ENCODE results near the gene DEPDC7. TPM values are rescaled to one million over a fixed set of nuclear protein-coding genes. Genes with fewer than 3 reads are reported as not detected.

Gene DEPDC7
- total and polyA plus RNA-seq, 2 of the 8 experiments (the other 6 are each of a cell fraction or from before 2014, with no cell fraction given): 3.1 to 7.6 TPM

DNA sequence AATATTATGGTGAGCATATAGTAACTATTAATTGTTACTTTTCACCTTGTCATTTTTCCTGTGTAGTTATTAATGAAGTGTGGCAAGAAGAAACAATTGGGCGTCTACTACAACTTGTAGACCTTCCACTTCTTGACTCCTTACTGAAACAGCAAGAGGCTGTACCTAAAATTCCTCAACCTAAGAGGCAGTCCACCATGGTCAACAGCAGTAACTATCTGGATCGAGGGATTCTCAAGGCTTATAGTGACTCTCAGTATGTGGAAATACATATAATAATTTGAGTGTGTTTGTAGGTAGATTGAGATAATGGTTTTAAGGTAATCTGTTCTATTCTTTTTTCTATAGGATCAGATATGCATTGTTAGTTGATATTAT, 12.8 kb downstream of the DEPDC7 start (continued):
- TF ChIP-seq, protein P1, sequence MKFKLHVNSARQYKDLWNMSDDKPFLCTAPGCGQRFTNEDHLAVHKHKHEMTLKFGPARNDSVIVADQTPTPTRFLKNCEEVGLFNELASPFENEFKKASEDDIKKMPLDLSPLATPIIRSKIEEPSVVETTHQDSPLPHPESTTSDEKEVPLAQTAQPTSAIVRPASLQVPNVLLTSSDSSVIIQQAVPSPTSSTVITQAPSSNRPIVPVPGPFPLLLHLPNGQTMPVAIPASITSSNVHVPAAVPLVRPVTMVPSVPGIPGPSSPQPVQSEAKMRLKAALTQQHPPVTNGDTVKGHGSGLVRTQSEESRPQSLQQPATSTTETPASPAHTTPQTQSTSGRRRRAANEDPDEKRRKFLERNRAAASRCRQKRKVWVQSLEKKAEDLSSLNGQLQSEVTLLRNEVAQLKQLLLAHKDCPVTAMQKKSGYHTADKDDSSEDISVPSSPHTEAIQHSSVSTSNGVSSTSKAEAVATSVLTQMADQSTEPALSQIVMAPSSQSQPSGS (IDR thresholded peaks at IDR 0.05; ENCODE audit: low read length): no peak
- TF ChIP-seq, protein P2, sequence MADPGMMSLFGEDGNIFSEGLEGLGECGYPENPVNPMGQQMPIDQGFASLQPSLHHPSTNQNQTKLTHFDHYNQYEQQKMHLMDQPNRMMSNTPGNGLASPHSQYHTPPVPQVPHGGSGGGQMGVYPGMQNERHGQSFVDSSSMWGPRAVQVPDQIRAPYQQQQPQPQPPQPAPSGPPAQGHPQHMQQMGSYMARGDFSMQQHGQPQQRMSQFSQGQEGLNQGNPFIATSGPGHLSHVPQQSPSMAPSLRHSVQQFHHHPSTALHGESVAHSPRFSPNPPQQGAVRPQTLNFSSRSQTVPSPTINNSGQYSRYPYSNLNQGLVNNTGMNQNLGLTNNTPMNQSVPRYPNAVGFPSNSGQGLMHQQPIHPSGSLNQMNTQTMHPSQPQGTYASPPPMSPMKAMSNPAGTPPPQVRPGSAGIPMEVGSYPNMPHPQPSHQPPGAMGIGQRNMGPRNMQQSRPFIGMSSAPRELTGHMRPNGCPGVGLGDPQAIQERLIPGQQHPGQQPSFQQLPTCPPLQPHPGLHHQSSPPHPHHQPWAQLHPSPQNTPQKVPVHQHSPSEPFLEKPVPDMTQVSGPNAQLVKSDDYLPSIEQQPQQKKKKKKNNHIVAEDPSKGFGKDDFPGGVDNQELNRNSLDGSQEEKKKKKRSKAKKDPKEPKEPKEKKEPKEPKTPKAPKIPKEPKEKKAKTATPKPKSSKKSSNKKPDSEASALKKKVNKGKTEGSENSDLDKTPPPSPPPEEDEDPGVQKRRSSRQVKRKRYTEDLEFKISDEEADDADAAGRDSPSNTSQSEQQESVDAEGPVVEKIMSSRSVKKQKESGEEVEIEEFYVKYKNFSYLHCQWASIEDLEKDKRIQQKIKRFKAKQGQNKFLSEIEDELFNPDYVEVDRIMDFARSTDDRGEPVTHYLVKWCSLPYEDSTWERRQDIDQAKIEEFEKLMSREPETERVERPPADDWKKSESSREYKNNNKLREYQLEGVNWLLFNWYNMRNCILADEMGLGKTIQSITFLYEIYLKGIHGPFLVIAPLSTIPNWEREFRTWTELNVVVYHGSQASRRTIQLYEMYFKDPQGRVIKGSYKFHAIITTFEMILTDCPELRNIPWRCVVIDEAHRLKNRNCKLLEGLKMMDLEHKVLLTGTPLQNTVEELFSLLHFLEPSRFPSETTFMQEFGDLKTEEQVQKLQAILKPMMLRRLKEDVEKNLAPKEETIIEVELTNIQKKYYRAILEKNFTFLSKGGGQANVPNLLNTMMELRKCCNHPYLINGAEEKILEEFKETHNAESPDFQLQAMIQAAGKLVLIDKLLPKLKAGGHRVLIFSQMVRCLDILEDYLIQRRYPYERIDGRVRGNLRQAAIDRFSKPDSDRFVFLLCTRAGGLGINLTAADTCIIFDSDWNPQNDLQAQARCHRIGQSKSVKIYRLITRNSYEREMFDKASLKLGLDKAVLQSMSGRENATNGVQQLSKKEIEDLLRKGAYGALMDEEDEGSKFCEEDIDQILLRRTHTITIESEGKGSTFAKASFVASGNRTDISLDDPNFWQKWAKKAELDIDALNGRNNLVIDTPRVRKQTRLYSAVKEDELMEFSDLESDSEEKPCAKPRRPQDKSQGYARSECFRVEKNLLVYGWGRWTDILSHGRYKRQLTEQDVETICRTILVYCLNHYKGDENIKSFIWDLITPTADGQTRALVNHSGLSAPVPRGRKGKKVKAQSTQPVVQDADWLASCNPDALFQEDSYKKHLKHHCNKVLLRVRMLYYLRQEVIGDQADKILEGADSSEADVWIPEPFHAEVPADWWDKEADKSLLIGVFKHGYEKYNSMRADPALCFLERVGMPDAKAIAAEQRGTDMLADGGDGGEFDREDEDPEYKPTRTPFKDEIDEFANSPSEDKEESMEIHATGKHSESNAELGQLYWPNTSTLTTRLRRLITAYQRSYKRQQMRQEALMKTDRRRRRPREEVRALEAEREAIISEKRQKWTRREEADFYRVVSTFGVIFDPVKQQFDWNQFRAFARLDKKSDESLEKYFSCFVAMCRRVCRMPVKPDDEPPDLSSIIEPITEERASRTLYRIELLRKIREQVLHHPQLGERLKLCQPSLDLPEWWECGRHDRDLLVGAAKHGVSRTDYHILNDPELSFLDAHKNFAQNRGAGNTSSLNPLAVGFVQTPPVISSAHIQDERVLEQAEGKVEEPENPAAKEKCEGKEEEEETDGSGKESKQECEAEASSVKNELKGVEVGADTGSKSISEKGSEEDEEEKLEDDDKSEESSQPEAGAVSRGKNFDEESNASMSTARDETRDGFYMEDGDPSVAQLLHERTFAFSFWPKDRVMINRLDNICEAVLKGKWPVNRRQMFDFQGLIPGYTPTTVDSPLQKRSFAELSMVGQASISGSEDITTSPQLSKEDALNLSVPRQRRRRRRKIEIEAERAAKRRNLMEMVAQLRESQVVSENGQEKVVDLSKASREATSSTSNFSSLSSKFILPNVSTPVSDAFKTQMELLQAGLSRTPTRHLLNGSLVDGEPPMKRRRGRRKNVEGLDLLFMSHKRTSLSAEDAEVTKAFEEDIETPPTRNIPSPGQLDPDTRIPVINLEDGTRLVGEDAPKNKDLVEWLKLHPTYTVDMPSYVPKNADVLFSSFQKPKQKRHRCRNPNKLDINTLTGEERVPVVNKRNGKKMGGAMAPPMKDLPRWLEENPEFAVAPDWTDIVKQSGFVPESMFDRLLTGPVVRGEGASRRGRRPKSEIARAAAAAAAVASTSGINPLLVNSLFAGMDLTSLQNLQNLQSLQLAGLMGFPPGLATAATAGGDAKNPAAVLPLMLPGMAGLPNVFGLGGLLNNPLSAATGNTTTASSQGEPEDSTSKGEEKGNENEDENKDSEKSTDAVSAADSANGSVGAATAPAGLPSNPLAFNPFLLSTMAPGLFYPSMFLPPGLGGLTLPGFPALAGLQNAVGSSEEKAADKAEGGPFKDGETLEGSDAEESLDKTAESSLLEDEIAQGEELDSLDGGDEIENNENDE (IDR thresholded peaks at IDR 0.05; ENCODE audit: insufficient replicate concordance, low read length): no peak
- TF ChIP-seq TCF12 (IDR thresholded peaks at IDR 0.05; ENCODE audit: low read depth, low read length) (no peak), SP2 (IDR thresholded peaks at IDR 0.05; ENCODE audit: low read length) (no peak), POLR2AphosphoS5 (IDR thresholded peaks at IDR 0.05; ENCODE audit: low read depth, low read length) (no peak), SP4 (IDR thresholded peaks at IDR 0.05; ENCODE audit: low read length) (no peak)

Data from H1 (cell line).